Tibial artery (tissue), 4 donors: ENCODE data around the gene C19orf47.

Experiments used
- DNase-seq, 2 donors: peaks; one replicate each; pipeline ENCODE4 v3.0.0-alpha.2; 2019
- H3K27ac ChIP-seq, 2 donors: fragments of 200-600 bp; sonication (generic) in 1 of 2; 1 replicate in 1 of 2; 2 replicates in 1 of 2; pipeline ENCODE4 v1.5.1; 2018 to 2019; ENCODE audit warnings: mild to moderate bottlenecking in 1 of 2
- H3K27me3 ChIP-seq, 2 donors: fragments of 200-600 bp; sonication (generic) in 1 of 2; one replicate each; pipeline versions ENCODE4 v1.5.1 to v1.6.0; 2016 to 2019
- H3K36me3 ChIP-seq, 3 donors: fragments of 200-600 bp; sonication (generic) in 2 of 3; one replicate each; pipeline ENCODE4 v1.5.1; 2016 to 2019; ENCODE audit warnings: mild to moderate bottlenecking in 2 of 3
- H3K4me1 ChIP-seq, 4 donors: fragments of 200-600 bp; sonication (generic) in 2 of 4; 1 replicate in 3 of 4; 2 replicates in 1 of 4; pipeline ENCODE4 v1.5.1; 2016 to 2019
- H3K4me3 ChIP-seq, 2 donors: fragments of 200-600 bp; sonication (generic) in 1 of 2; 1 replicate in 1 of 2; 2 replicates in 1 of 2; pipeline ENCODE4 v1.5.1; 2018 to 2019; ENCODE audit warnings: mild to moderate bottlenecking in 2 of 2
- H3K9me3 ChIP-seq, 3 donors: fragments of 200-600 bp; sonication (generic) in 1 of 3; one replicate each; pipeline ENCODE4 v1.5.1; 2016 to 2019
- intact Hi-C: fragments of 100-400 bp; cut with DNase I; formaldehyde crosslinking; loops from one replicate; pipeline ENCODE4 v1.15.0; 2023; ENCODE audit warnings: low total_unique reads
- TF ChIP-seq, protein P1 (sequence below), 2 experiments: fragments of 200-600 bp in 1 of 2; fragments of 450-650 bp in 1 of 2; IDR thresholded peaks; one replicate each; pipeline ENCODE4 v1.5.1; 2017 to 2019; ENCODE audit warnings: antibody characterized with exemption in 2 of 2, mild to moderate bottlenecking in 1 of 2, moderate library complexity in 1 of 2

Gene C19orf47

DNA sequence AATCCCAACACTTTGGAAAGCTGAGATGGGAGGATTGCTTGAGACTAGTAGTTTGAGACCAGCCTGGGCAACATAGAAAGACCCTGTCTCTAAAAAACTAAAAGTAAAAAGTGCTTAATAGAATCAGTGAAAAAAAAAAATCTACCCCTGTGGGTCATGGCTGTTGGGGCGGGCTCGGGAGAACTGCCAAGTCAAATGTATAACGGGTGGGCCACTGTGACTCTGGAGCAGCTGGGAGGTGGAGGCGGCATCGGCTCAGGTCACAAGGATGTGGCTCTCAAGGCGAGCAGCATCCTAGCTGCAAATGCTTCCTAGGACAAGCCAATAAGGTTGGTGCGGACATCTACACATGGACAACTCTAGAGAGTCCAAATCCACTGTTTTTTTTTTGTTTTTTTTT lies 30.9 kb downstream of the C19orf47 start:
- TF ChIP-seq, protein P1, sequence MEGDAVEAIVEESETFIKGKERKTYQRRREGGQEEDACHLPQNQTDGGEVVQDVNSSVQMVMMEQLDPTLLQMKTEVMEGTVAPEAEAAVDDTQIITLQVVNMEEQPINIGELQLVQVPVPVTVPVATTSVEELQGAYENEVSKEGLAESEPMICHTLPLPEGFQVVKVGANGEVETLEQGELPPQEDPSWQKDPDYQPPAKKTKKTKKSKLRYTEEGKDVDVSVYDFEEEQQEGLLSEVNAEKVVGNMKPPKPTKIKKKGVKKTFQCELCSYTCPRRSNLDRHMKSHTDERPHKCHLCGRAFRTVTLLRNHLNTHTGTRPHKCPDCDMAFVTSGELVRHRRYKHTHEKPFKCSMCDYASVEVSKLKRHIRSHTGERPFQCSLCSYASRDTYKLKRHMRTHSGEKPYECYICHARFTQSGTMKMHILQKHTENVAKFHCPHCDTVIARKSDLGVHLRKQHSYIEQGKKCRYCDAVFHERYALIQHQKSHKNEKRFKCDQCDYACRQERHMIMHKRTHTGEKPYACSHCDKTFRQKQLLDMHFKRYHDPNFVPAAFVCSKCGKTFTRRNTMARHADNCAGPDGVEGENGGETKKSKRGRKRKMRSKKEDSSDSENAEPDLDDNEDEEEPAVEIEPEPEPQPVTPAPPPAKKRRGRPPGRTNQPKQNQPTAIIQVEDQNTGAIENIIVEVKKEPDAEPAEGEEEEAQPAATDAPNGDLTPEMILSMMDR (IDR thresholded peaks at IDR 0.05): no peak
- DNase-seq: no peak
- intact Hi-C loops: no loop called here
- Histone ChIP-seq H3K4me1 (peaks cover 0 to 7% (median 4%) of the 10 kb centered on the region in 4 donors), H3K9me3 (no peaks in the 10 kb centered on the region), H3K4me3 (no peak overlapping the region), H3K27me3 (no peaks in the 10 kb centered on the region), H3K27ac (no peak overlapping the region), H3K36me3 (peaks cover 19 to 59% (median 31%) of the 10 kb centered on the region in 3 donors)

DNA sequence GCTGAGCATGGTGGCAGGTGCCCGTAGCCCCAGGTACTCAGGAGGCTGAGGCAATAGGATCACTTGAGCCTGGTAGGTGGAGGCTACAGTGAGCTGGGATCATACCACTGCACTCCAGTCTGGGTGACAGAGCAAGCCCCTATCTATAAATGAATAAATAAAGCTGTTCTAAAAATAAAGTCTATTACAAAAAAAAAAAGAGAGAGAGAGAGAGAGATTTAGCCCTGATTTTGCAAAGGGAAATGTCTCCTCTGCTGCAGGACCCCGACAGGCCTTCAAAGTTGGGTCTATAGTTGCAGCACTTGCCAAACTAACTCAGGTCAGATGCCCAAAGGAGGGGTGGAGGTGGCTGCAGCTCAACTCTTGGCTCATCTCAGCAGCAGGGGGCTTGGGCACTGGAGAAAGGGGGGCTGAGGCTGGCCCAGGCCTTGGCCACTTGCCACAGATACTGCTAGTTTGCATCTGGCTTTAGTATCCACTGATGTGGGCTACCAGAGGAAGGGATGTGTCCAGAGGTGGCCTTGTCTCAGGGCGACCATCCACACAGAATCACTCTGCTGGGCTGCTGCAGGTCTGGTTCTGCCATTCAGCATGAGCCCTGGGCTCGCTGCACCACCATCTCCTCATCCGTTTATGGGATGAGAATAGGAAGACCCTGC lies 32.3 kb downstream of the C19orf47 start:
- H3K9me3 ChIP-seq: no peaks in the 10 kb centered on the region
- H3K27ac ChIP-seq: no peak overlapping the region
- TF ChIP-seq, protein P1 (IDR thresholded peaks at IDR 0.05): no peak
- H3K36me3 ChIP-seq: peaks cover 5 to 45% (median 17%) of the 10 kb centered on the region in 3 donors
- H3K4me1 ChIP-seq: peaks cover 0 to 7% (median 4%) of the 10 kb centered on the region in 4 donors
- H3K27me3 ChIP-seq: no peaks in the 10 kb centered on the region
- intact Hi-C loops: no loop called here
- H3K4me3 ChIP-seq: no peak overlapping the region
- no peak for DNase-seq

GRCh38 chr19:40314656-40315055 lies 33.5 kb downstream of the C19orf47 start:
- Histone ChIP-seq H3K27ac (no peak overlapping the region), H3K9me3 (no peaks in the 10 kb centered on the region), H3K36me3 (peaks cover 0 to 33% (median 5%) of the 10 kb centered on the region in 3 donors), H3K27me3 (no peaks in the 10 kb centered on the region), H3K4me1 (peaks cover 0 to 7% (median 4%) of the 10 kb centered on the region in 4 donors), H3K4me3 (no peak overlapping the region)
- intact Hi-C loops: no loop called here
- TF ChIP-seq, protein P1 (IDR thresholded peaks at IDR 0.05): no peak
- no peak for DNase-seq

- TF ChIP-seq, protein P1 (IDR thresholded peaks at IDR 0.05): no peak
- no peak for DNase-seq
- no peaks in the 10 kb centered on the region for H3K9me3 ChIP-seq
- intact Hi-C loops: no loop called here
- H3K4me3 ChIP-seq: no peak overlapping the region
- peaks cover 0 to 7% (median 4%) of the 10 kb centered on the region in 4 donors for H3K4me1 ChIP-seq
- H3K36me3 ChIP-seq: peaks cover 0 to 24% (median 0%) of the 10 kb centered on the region in 3 donors
- H3K27me3 ChIP-seq: no peaks in the 10 kb centered on the region
- no peak overlapping the region for H3K27ac ChIP-seq
Measured at GRCh38 chr19:40313229-40313983, 34.8 kb downstream of the C19orf47 start.

DNA sequence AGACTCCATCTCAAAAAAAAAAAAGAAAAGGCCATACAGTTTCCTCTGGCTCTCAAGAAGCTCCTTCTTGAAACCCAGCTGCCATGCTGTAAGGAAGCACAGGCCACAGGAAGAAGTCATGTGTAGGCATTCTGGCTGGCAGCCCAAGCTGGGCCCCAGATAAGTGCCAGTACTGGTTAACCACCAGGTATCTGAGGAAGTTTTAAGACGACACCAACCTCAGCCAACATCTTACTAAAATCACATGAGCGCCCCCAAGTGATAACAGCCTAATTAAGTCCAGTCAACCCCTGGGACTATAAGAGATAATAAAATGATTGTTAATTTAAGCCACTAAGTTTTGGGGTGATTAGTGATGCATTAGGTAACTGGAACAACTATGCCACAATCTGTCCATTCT lies 35.7 kb downstream of the C19orf47 start:
- Histone ChIP-seq H3K4me3 (no peak overlapping the region), H3K9me3 (no peaks in the 10 kb centered on the region), H3K4me1 (peaks cover 0 to 7% (median 4%) of the 10 kb centered on the region in 4 donors), H3K27me3 (no peaks in the 10 kb centered on the region), H3K27ac (no peak overlapping the region), H3K36me3 (peaks cover 0 to 15% (median 0%) of the 10 kb centered on the region in 3 donors)
- intact Hi-C loops: no loop called here
- TF ChIP-seq, protein P1 (IDR thresholded peaks at IDR 0.05): no peak
- no peak for DNase-seq
